Aorta (tissue), 5 donors: ENCODE results near the gene ARHGAP22. TPM values are rescaled to one million over a fixed set of nuclear protein-coding genes. Genes with fewer than 3 reads are reported as not detected.

Experiments used
- ATAC-seq: fragments of 200-7000 bp; cut with Tn5 transposase; one replicate; pipeline ENCODE4 v1.9.1; 2022; ENCODE audit warnings: moderate library complexity; ENCODE audit not compliant: low FRiP score
- DNase-seq, 2 donors: peaks; one replicate each; pipeline ENCODE4 v3.0.0-alpha.2; 2020
- H3K27ac ChIP-seq, 2 donors: one replicate each; pipeline ENCODE4 v1.5.1; 2013; ENCODE audit warnings: low read length in 2 of 2, mild to moderate bottlenecking in 2 of 2, moderate library complexity in 2 of 2, control low read depth in 1 of 2, inconsistent platforms in 1 of 2, low read depth in 1 of 2
- H3K27me3 ChIP-seq, 2 donors: one replicate each; pipeline ENCODE4 v1.6.1; 2013; ENCODE audit warnings: control low read depth in 1 of 2, low read length in 1 of 2, mild to moderate bottlenecking in 1 of 2, moderate library complexity in 1 of 2; ENCODE audit not compliant: insufficient read depth in 2 of 2, control insufficient read depth in 1 of 2
- H3K36me3 ChIP-seq, 2 donors: one replicate each; pipeline ENCODE4 v1.6.1; 2013; ENCODE audit warnings: control low read depth in 1 of 2, low read length in 1 of 2, mild to moderate bottlenecking in 1 of 2; ENCODE audit not compliant: insufficient read depth in 2 of 2, control insufficient read depth in 1 of 2
- H3K4me1 ChIP-seq, 2 donors: one replicate each; pipeline ENCODE4 v1.6.1; 2013; ENCODE audit warnings: low read length in 2 of 2, control low read depth in 1 of 2, mild to moderate bottlenecking in 1 of 2, moderate library complexity in 1 of 2; ENCODE audit not compliant: insufficient read depth in 2 of 2, control insufficient read depth in 1 of 2
- H3K4me3 ChIP-seq, 2 donors: one replicate each; pipeline ENCODE4 v1.5.1; 2013; ENCODE audit warnings: low read length in 2 of 2, control low read depth in 1 of 2, mild to moderate bottlenecking in 1 of 2
- H3K9me3 ChIP-seq: one replicate; pipeline ENCODE4 v1.6.1; 2013; ENCODE audit warnings: mild to moderate bottlenecking, low read length; ENCODE audit not compliant: control insufficient read depth
- WGBS, 2 donors: extraction: QIAGEN DNeasy Blood & Tissue Kit; methylation state at CpG; one replicate each; pipeline ENCODE4 v1.1.7; 2013; 5-methylcytosine and 5-hydroxymethylcytosine counted together
- intact Hi-C, 2 donors: fragments of 100-400 bp; cut with DNase I; formaldehyde crosslinking; loops; one replicate each; pipeline versions ENCODE4 v1.14.2 to v1.15.0; 2022
- polyA plus RNA-seq, 2 donors: library from polyadenylated mRNA; stranded (reverse); fragments of 200-250 nt; gene quantifications; one replicate each; pipeline ENCODE4 v1.2.3, GENCODE V29; 2013
- total RNA-seq, 2 donors: library from RNA; stranded (reverse); fragmentation: NEBNext Ultra II Directional; extraction: Animal tissue kit (Norgen Biotek cat#: 25700); gene quantifications; one replicate each; pipeline ENCODE4 v1.2.1, GENCODE V29; 2021
- donor health status: healthy with polysubstance abuse.
- donor health status: Bipolar disorder and iron deficiency.
- donor health status: DM: no; HTN: no; CAD: no.
- donor health status: DM: no; HTN: no; CAD: no.
- donor health status: DM: yes; HTN: yes; CAD: no.

ARHGAP22 gene
- total and polyA plus RNA-seq, 4 donors = 6.1 to 29.1 (median 17.1) TPM

DNA sequence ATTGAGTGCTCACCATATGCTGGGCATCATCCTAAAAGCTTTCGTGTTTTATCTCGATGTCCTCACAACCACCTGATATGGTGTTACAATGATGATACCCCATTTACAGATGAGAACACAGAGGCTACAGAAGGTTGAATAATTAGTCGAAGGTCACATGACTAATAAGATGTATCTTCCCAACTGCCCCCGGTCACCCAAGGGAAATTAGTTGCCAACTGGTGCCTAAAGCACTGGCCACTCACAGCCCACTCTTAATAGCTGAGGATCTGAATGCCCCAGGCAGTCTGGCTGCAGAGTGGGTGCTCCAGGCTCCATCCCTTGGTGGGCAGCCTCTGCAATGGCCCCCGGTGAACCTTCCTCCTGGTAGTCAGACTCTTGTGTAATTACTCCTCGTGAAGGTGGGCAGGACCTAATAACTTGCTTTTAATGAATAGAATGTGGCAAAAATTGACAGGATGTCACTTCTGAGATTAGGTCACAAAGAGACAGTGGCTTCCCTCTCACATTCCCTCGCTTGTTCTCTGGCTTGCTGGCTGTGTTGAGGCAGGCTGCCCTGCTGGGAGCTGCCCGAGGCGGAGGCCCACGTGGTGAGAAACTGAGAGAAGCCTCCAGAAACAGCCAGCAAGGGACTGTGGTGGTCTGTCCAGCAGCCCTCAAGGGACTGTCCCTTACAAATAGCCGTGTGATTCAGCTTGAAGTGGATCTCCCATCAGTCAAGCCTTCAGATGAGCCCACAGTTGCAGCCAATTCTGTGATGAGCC is 109.4 kb downstream of the ARHGAP22 start:
- H3K36me3 ChIP-seq = no peaks in the 10 kb centered on the region
- H3K27me3 ChIP-seq = no peaks in the 10 kb centered on the region
- H3K27ac ChIP-seq = no peak overlapping the region
- no peak for DNase-seq
- no peak for ATAC-seq
- H3K4me1 ChIP-seq = no peaks in the 10 kb centered on the region
- no peak overlapping the region for H3K4me3 ChIP-seq
- intact Hi-C loops = no loop called here
- WGBS, 2 donors = 93 to 97% methylated on average over 11 of the region's 11 CpGs
- H3K9me3 ChIP-seq = no peaks in the 10 kb centered on the region

DNA sequence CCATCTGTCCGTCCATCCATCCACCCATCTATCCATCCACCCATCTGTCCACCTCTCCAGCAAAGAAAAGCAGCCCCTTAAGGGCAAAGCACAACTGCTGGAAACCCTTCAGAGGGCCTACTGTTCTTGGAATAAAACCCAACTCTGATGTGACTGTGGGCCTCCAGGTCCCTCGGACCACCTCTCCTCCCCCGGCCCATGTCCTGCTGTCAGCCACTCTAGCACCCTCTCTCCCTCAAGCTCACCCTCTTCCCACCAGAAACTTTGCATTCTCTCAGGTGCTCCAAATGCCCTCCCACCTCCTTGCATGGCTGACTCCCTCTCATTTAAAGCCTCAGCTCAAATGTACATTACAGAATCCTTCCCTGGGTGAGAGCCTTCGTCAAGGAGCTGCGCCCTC is 110.3 kb downstream of the ARHGAP22 start:
- no peak for DNase-seq
- H3K36me3 ChIP-seq = no peaks in the 10 kb centered on the region
- ATAC-seq = no peak
- H3K27me3 ChIP-seq = no peaks in the 10 kb centered on the region
- no peaks in the 10 kb centered on the region for H3K4me1 ChIP-seq
- no peak overlapping the region for H3K27ac ChIP-seq
- no peaks in the 10 kb centered on the region for H3K9me3 ChIP-seq
- intact Hi-C loops = no loop called here
- whole genome bisulfite sequencing, 2 donors = 80 to 87% methylated on average over 5 of the region's 5 CpGs
- no peak overlapping the region for H3K4me3 ChIP-seq

DNA sequence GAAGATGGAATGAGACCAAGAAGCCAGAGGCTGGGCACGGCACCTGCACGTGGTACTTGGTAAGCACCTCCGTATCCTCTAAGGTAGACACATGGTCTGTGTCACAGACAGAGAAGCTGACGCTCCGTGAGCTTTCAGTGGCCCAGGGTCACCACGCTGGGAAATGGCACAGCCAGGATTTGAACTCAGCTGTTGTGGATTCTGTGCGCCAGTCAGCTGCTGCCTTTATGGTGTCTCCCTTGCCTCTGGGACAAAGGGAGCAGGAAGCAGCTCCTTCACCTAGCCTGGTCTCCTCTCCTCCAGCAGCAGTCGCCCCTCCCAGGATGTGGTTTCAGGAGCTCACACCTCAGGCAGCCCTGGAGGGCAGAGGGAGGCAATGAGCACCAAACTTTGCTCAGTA is 110.8 kb downstream of the ARHGAP22 start:
- intact Hi-C loops = no loop called here
- no peak for ATAC-seq
- Histone ChIP-seq H3K27ac (no peak overlapping the region), H3K27me3 (no peaks in the 10 kb centered on the region), H3K36me3 (no peaks in the 10 kb centered on the region), H3K4me1 (no peaks in the 10 kb centered on the region), H3K4me3 (no peak overlapping the region), H3K9me3 (no peaks in the 10 kb centered on the region)
- WGBS, 2 donors = 86 to 93% methylated on average over 8 of the region's 8 CpGs
- DNase-seq = no peak

DNA sequence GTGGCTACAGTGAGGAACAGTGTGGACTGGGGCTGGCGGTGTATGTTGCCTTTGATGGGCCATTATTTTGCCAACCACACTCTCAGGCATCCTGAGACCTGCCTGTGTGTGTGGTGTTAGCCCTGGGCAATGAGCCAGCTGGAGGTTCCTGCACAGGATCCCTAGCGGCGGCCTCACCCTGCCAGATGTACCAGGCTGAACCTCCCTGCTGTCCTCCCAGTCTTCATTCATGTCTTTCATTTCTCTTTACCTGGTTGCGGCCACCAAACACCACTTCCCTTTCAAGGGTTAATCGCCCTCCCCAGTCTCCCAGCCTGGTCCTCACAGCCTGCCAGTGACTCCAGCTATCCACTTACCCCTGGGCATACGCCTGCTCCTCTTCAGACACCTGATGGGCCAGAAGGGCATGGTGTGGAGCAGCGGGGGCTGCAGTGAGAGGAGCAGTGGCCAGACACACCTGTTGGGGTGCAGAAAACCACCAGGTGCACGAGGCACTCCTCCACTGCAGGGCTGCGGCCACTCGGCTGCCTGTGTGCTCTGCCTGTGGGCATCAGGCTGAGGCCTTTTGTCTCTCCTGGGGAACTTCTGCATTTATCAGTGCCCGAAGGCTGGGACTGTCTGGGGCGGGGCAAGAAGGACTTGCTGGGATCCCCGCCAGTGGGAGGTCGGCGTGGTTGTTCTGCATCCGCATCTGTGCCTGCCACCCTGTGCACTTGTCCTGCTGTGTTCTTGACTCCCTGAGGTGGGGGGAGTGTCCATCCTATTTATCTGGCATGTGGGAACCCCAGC is 111.6 kb downstream of the ARHGAP22 start:
- DNase-seq (peak in 1 of 2 donors; percentile 72), ATAC-seq (no peak)
- Histone ChIP-seq H3K4me3 (no peak overlapping the region), H3K9me3 (no peaks in the 10 kb centered on the region), H3K27ac (no peak overlapping the region), H3K36me3 (no peaks in the 10 kb centered on the region), H3K4me1 (no peaks in the 10 kb centered on the region), H3K27me3 (no peaks in the 10 kb centered on the region)
- intact Hi-C loops = no loop called here
- 89 to 91% methylated on average over 16 of the region's 16 CpGs for WGBS, 2 donors

DNA sequence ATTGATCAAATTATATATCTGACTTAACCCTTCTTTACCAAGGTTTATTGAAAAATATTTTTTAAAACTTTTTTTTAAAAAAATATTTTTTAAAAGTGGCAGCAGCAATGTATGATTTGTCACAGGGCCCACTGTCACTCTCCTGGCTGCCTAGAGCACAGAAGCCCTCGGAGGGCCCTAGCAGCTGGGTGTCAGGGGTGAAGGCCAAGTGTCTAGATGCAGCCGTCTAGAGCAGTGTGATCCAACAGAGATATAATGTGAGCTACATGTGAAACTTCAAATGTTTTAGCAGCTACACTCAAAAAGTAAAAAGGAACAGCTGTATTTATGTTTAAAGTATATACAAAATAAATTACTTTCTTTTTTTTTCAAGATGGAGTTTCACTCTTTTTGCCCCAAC is 112.7 kb downstream of the ARHGAP22 start:
- ATAC-seq = no peak
- H3K9me3 ChIP-seq = no peaks in the 10 kb centered on the region
- intact Hi-C loops = no loop called here
- no peak overlapping the region for H3K27ac ChIP-seq
- H3K4me1 ChIP-seq = no peaks in the 10 kb centered on the region
- H3K36me3 ChIP-seq = no peaks in the 10 kb centered on the region
- no peak overlapping the region for H3K4me3 ChIP-seq
- no peaks in the 10 kb centered on the region for H3K27me3 ChIP-seq
- WGBS, 2 donors = 62 to 69% methylated on average over 2 of the region's 2 CpGs
- DNase-seq = no peak

DNA sequence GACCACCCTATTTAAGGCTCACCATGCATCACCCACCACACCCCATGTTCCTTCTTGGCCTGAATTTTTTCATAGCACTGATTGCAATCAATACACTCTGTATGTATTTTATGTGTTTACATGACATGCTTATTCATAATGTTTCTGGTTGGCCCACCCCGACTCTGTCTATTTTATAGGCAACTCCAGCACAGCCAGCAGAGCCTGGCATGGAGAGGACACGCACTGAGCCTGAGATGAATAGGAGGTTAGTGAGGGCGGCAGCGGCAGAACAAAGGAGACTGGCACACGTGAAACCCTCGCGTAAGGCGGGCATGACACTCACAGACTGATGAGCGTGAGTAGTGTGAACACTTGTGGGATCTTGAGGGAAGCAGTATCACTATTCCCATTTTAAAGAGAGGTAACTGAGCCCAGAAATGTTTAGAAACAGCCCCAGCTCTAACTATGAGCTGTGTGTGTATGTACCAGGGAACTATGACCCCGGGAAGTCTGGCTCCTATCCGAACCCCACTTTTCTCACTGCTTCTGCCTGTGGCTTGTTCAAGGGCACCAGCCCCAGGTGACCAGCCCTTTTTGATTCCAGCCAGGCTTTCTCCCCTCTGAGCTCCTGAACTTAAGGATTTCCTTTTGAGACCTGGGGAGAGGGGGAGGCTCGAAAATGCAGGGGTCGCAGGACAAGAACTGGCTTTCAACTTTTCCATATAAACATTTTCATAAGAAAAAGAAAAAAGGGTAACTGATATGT is 113.3 kb downstream of the ARHGAP22 start:
- Histone ChIP-seq H3K4me1 (no peaks in the 10 kb centered on the region), H3K4me3 (no peak overlapping the region), H3K27ac (no peak overlapping the region), H3K9me3 (no peaks in the 10 kb centered on the region), H3K27me3 (no peaks in the 10 kb centered on the region), H3K36me3 (no peaks in the 10 kb centered on the region)
- intact Hi-C loops = no loop called here
- ATAC-seq (no peak), DNase-seq (no peak)
- 90 to 94% methylated on average over 13 of the region's 13 CpGs for WGBS, 2 donors

DNA sequence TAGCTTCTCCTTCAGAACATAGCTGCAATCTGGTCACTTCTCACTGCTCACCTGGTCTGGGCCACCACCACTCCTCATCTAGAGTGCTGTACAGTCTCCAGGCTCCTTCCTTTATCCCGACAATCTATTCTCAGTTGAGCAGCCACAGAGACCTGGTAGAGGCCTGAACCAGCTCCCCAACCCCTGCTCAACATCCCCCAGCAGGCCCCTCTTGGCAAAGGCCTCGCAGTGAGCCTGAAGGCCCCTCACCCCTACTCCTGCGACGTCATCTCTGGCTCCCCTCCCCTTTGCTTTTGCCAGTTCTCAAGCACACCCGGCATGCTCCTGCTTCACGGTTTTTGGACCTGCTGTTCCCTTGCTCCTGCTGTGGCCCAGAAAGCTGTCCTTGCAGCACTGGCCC is 113.9 kb downstream of the ARHGAP22 start:
- H3K27me3 ChIP-seq = no peaks in the 10 kb centered on the region
- DNase-seq = no peak
- WGBS, 2 donors = 47 to 56% methylated on average over 6 of the region's 6 CpGs
- H3K4me3 ChIP-seq = no peak overlapping the region
- no peaks in the 10 kb centered on the region for H3K36me3 ChIP-seq
- intact Hi-C loops = no loop called here
- no peaks in the 10 kb centered on the region for H3K4me1 ChIP-seq
- no peaks in the 10 kb centered on the region for H3K9me3 ChIP-seq
- no peak overlapping the region for H3K27ac ChIP-seq
- no peak for ATAC-seq

DNA sequence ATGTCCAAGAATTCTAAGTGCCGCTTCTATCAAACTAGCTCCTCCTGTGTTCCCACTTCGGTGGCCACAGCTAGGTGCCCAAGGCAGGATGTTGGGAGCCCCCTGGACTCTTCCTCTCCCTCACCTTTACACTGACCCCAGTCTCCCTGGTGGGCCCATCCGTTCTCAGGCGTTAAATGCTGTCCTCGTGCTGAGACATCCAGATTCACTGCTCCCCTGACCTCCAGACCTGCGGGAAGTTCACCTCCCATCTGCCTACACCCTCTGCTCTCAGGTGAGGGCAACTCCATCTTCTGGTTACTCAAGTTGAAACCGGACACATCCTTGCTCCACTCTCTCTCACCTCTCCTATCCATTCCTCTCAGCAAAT is 114.3 kb downstream of the ARHGAP22 start:
- Histone ChIP-seq H3K4me1 (no peaks in the 10 kb centered on the region), H3K27ac (no peak overlapping the region), H3K36me3 (no peaks in the 10 kb centered on the region), H3K9me3 (no peaks in the 10 kb centered on the region), H3K27me3 (no peaks in the 10 kb centered on the region), H3K4me3 (no peak overlapping the region)
- 88 to 95% methylated on average over 7 of the region's 7 CpGs for WGBS, 2 donors
- no peak for DNase-seq
- intact Hi-C loops = no loop called here
- ATAC-seq = no peak
